Measurements from ENCODE around the gene CT55.
"Not testable (repeated sequence)": the region's sequence is repeated elsewhere in the genome, so short reads cannot be mapped to it uniquely, and the experiment has no call there.

The CT55 gene

GRCh38 chrX:135168486-135168885, 2.7 kb downstream of the CT55 start:
- H2BK15ac ChIP-seq (replicated peaks; ENCODE audit: low read depth): no peak overlapping the region
- H3K4ac ChIP-seq (ENCODE audit: low read depth, low read length): no peak overlapping the region
- H2AK5ac ChIP-seq (ENCODE audit: low read length): no peak overlapping the region
- H3K4me2 ChIP-seq (ENCODE audit: low read length): no peak overlapping the region
- H3K36me3 ChIP-seq (ENCODE audit: control insufficient read depth, insufficient read depth, low read length): no peaks in the 10 kb centered on the region
- H4K5ac ChIP-seq (ENCODE audit: low read length): no peak overlapping the region
- no peak overlapping the region for H3K27ac ChIP-seq (ENCODE audit: low read depth, low read length)
- no peak overlapping the region for H3K4me3 ChIP-seq (ENCODE audit: low read length)
- H3K56ac ChIP-seq (ENCODE audit: low read length): no peak overlapping the region
- H2BK120ac ChIP-seq (ENCODE audit: low read depth, low read length): no peak overlapping the region
- H3K27me3 ChIP-seq (ENCODE audit: insufficient read depth, low read length, poor library complexity): no peaks in the 10 kb centered on the region
- no peaks in the 10 kb centered on the region for H3K79me1 ChIP-seq (ENCODE audit: low read length)
- H3K9ac ChIP-seq (ENCODE audit: low read length): no peak overlapping the region
- H3K4me1 ChIP-seq (ENCODE audit: control insufficient read depth, low read depth, low read length): no peaks in the 10 kb centered on the region
- H2BK5ac ChIP-seq (ENCODE audit: low read length): no peak overlapping the region
- H4K8ac ChIP-seq (ENCODE audit: low read depth, low read length): no peak overlapping the region
- WGBS (ENCODE audit: extremely low coverage, insufficient coverage, low lambda C conversion rate): no CpG with 5 or more reads among the region's 3 CpGs
- no peak for DNase-seq
- no peak overlapping the region for H3K23ac ChIP-seq (ENCODE audit: low read length)
- no peaks in the 10 kb centered on the region for H3K79me2 ChIP-seq (ENCODE audit: control insufficient read depth, insufficient read depth, low read length)
- no peak overlapping the region for H3K18ac ChIP-seq (ENCODE audit: low read length)

DNA sequence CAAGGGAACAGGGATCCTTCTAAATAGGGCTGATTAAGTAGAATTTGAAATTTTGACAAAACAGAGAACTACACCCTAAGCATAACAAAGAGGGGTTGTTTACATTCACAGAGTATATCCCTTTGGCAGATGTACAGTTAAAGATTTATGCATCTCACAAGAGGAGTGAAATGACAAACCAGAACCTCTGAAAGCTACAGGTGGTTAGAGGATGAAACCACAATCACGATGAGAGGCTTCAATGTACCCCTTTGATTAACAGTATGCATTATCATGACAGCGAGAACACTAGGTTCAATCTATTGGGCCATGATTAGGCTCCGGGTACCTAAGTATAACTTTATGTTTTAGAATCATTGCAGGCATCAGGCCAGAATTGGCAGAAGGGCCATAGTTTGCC, 16.5 kb downstream of the CT55 start:
- not testable (repeated sequence) for H4K8ac ChIP-seq (ENCODE audit: low read depth, low read length); H3K23ac ChIP-seq (ENCODE audit: low read length); DNase-seq; H3K27me3 ChIP-seq (ENCODE audit: insufficient read depth, low read length, poor library complexity); H3K4me3 ChIP-seq (ENCODE audit: low read length); H2BK120ac ChIP-seq (ENCODE audit: low read depth, low read length); H3K56ac ChIP-seq (ENCODE audit: low read length); H3K36me3 ChIP-seq (ENCODE audit: control insufficient read depth, insufficient read depth, low read length); H3K18ac ChIP-seq (ENCODE audit: low read length); H4K5ac ChIP-seq (ENCODE audit: low read length); H2BK15ac ChIP-seq (replicated peaks; ENCODE audit: low read depth); H3K79me2 ChIP-seq (ENCODE audit: control insufficient read depth, insufficient read depth, low read length); H3K4ac ChIP-seq (ENCODE audit: low read depth, low read length); H3K4me1 ChIP-seq (ENCODE audit: control insufficient read depth, low read depth, low read length); H3K27ac ChIP-seq (ENCODE audit: low read depth, low read length); H3K4me2 ChIP-seq (ENCODE audit: low read length); H3K79me1 ChIP-seq (ENCODE audit: low read length); H2BK5ac ChIP-seq (ENCODE audit: low read length); H3K9ac ChIP-seq (ENCODE audit: low read length); H2AK5ac ChIP-seq (ENCODE audit: low read length)
- WGBS (ENCODE audit: extremely low coverage, insufficient coverage, low lambda C conversion rate): no CpG with 5 or more reads among the region's 3 CpGs

GRCh38 chrX:135126145-135126544, 45.1 kb downstream of the CT55 start:
- WGBS (ENCODE audit: extremely low coverage, insufficient coverage, low lambda C conversion rate): no CpG with 5 or more reads among the region's 6 CpGs
- not testable (repeated sequence) for H3K27me3 ChIP-seq (ENCODE audit: insufficient read depth, low read length, poor library complexity); H2BK5ac ChIP-seq (ENCODE audit: low read length); H2BK120ac ChIP-seq (ENCODE audit: low read depth, low read length); H3K79me2 ChIP-seq (ENCODE audit: control insufficient read depth, insufficient read depth, low read length); H3K18ac ChIP-seq (ENCODE audit: low read length); H3K4me3 ChIP-seq (ENCODE audit: low read length); H3K4me2 ChIP-seq (ENCODE audit: low read length); DNase-seq; H3K9ac ChIP-seq (ENCODE audit: low read length); H3K56ac ChIP-seq (ENCODE audit: low read length); H3K23ac ChIP-seq (ENCODE audit: low read length); H3K79me1 ChIP-seq (ENCODE audit: low read length); H3K36me3 ChIP-seq (ENCODE audit: control insufficient read depth, insufficient read depth, low read length); H3K4me1 ChIP-seq (ENCODE audit: control insufficient read depth, low read depth, low read length); H3K4ac ChIP-seq (ENCODE audit: low read depth, low read length); H2AK5ac ChIP-seq (ENCODE audit: low read length); H3K27ac ChIP-seq (ENCODE audit: low read depth, low read length); H4K5ac ChIP-seq (ENCODE audit: low read length); H4K8ac ChIP-seq (ENCODE audit: low read depth, low read length); H2BK15ac ChIP-seq (replicated peaks; ENCODE audit: low read depth)

GRCh38 chrX:135120056-135120576, 51.1 kb downstream of the CT55 start, which contains the start of gene ETDB:
TSS of gene ETDB (minus strand) at chrX:135120526. CDS start at chrX:135119261, 1,265 bp downstream.
- H3K9ac ChIP-seq (ENCODE audit: low read length); H2AK5ac ChIP-seq (ENCODE audit: low read length); H3K18ac ChIP-seq (ENCODE audit: low read length); H2BK5ac ChIP-seq (ENCODE audit: low read length); H4K8ac ChIP-seq (ENCODE audit: low read depth, low read length); H3K4ac ChIP-seq (ENCODE audit: low read depth, low read length); H3K4me2 ChIP-seq (ENCODE audit: low read length); H3K27me3 ChIP-seq (ENCODE audit: insufficient read depth, low read length, poor library complexity); H2BK15ac ChIP-seq (replicated peaks; ENCODE audit: low read depth); H3K4me3 ChIP-seq (ENCODE audit: low read length); H3K4me1 ChIP-seq (ENCODE audit: control insufficient read depth, low read depth, low read length); H3K36me3 ChIP-seq (ENCODE audit: control insufficient read depth, insufficient read depth, low read length); H3K79me2 ChIP-seq (ENCODE audit: control insufficient read depth, insufficient read depth, low read length); H3K56ac ChIP-seq (ENCODE audit: low read length); H4K5ac ChIP-seq (ENCODE audit: low read length); DNase-seq; H3K79me1 ChIP-seq (ENCODE audit: low read length); H2BK120ac ChIP-seq (ENCODE audit: low read depth, low read length); H3K23ac ChIP-seq (ENCODE audit: low read length); H3K27ac ChIP-seq (ENCODE audit: low read depth, low read length): not testable (repeated sequence)
- WGBS (ENCODE audit: extremely low coverage, insufficient coverage, low lambda C conversion rate): no CpG with 5 or more reads among the region's 1 CpG

DNA sequence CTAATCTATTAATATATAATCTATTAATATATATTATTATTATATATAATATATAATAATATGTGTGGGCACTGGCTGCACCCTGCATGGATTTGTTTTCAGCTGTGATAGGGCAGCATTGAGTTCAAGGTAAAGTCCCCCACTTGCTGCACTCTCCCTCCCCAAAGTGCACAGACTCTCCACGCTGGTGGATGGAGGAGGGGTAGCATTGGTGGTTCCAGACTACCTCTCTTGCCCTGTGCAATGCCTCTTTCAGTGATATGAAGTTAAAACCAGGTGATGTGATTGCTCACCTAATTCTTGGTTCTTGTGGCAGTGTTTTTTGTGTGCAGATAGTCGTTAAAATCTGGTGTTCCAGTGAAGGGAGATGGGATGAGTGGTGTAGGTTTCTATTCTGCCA, 55.1 kb downstream of the CT55 start:
- not testable (repeated sequence) for H3K36me3 ChIP-seq (ENCODE audit: control insufficient read depth, insufficient read depth, low read length); DNase-seq; H2BK5ac ChIP-seq (ENCODE audit: low read length); H3K18ac ChIP-seq (ENCODE audit: low read length); H3K27ac ChIP-seq (ENCODE audit: low read depth, low read length); H3K4me2 ChIP-seq (ENCODE audit: low read length); H3K56ac ChIP-seq (ENCODE audit: low read length); H3K4ac ChIP-seq (ENCODE audit: low read depth, low read length); H4K8ac ChIP-seq (ENCODE audit: low read depth, low read length); H2BK120ac ChIP-seq (ENCODE audit: low read depth, low read length); H2BK15ac ChIP-seq (replicated peaks; ENCODE audit: low read depth); H3K9ac ChIP-seq (ENCODE audit: low read length); H3K79me1 ChIP-seq (ENCODE audit: low read length); H3K4me3 ChIP-seq (ENCODE audit: low read length); H3K79me2 ChIP-seq (ENCODE audit: control insufficient read depth, insufficient read depth, low read length); H4K5ac ChIP-seq (ENCODE audit: low read length); H3K27me3 ChIP-seq (ENCODE audit: insufficient read depth, low read length, poor library complexity); H2AK5ac ChIP-seq (ENCODE audit: low read length); H3K23ac ChIP-seq (ENCODE audit: low read length); H3K4me1 ChIP-seq (ENCODE audit: control insufficient read depth, low read depth, low read length)
- no CpG with 5 or more reads among the region's 2 CpGs for WGBS (ENCODE audit: extremely low coverage, insufficient coverage, low lambda C conversion rate)

DNA sequence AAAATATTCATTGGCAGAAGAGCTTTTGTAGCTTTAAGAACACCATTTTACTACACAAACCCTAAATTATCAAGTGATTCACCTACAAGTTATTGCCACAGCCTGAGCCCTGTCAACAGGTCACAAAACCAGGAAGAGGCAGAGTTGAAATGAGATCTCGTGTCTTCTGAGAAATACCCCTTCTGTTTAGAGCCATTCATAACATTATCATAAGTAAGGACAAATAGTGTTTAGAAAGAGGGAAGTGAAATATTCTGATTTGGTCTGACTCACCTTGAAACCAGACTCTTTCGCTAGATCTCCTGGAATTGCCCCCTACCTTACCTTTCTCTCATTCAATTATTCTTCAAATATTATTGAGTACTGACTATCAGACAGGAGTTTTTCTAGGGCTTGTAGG, 56.8 kb downstream of the CT55 start:
- Histone ChIP-seq H3K27me3 (ENCODE audit: insufficient read depth, low read length, poor library complexity) (no peaks in the 10 kb centered on the region), H4K8ac (ENCODE audit: low read depth, low read length) (no peak overlapping the region), H3K4me3 (ENCODE audit: low read length) (no peak overlapping the region), H3K27ac (ENCODE audit: low read depth, low read length) (no peak overlapping the region), H3K4me1 (ENCODE audit: control insufficient read depth, low read depth, low read length) (no peaks in the 10 kb centered on the region), H3K9ac (ENCODE audit: low read length) (no peak overlapping the region), H2BK5ac (ENCODE audit: low read length) (no peak overlapping the region), H3K4me2 (ENCODE audit: low read length) (no peak overlapping the region), H3K23ac (ENCODE audit: low read length) (no peak overlapping the region), H3K4ac (ENCODE audit: low read depth, low read length) (no peak overlapping the region), H3K18ac (ENCODE audit: low read length) (no peak overlapping the region), H4K5ac (ENCODE audit: low read length) (no peak overlapping the region), H2BK15ac (replicated peaks; ENCODE audit: low read depth) (no peak overlapping the region), H3K79me2 (ENCODE audit: control insufficient read depth, insufficient read depth, low read length) (no peaks in the 10 kb centered on the region), H3K36me3 (ENCODE audit: control insufficient read depth, insufficient read depth, low read length) (no peaks in the 10 kb centered on the region), H3K56ac (ENCODE audit: low read length) (no peak overlapping the region), H2AK5ac (ENCODE audit: low read length) (no peak overlapping the region), H3K79me1 (ENCODE audit: low read length) (no peaks in the 10 kb centered on the region), H2BK120ac (ENCODE audit: low read depth, low read length) (no peak overlapping the region)
- no peak for DNase-seq
- WGBS (ENCODE audit: extremely low coverage, insufficient coverage, low lambda C conversion rate): no CpG with 5 or more reads among the region's 2 CpGs
